HG02981 (cell line): ENCODE data around the gene E2F3.
"Not testable (repeated sequence)": the region's sequence is repeated elsewhere in the genome, so short reads cannot be mapped to it uniquely, and the experiment has no call there.

ENCODE experiments used
- ATAC-seq: cut with Tn5 transposase; IDR thresholded peaks from one replicate; pipeline ENCODE4 v1.9.1; 2021; ENCODE audit warnings: mild to moderate bottlenecking, moderate library complexity; ENCODE audit not compliant: unreplicated experiment

Gene E2F3

GRCh38 chr6:20464041-20464440, 62.4 kb downstream of the E2F3 start:
- ATAC-seq = no peak

DNA sequence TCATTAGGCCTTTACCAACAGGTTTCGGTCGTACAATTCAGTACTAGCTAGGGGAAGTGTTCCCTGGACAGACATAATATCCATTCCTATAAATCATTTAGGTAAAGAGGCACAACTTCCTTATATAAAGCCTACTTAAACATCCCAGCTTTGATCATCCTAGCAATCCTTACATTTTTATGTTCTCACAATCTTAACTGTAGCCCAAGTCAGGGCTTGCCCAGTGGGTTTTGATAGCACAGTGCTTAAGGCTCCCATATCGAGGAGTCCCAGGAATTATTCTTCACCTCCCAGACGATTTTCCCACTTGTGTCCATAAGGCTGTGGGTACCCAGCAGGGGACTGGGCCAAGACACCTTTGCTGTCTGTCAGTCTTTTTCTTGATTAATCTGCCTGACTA, 63.2 kb downstream of the E2F3 start:
- ATAC-seq = no peak

GRCh38 chr6:20465616-20466015, 63.9 kb downstream of the E2F3 start:
- ATAC-seq = not testable (repeated sequence)

GRCh38 chr6:20467437-20467836, 65.8 kb downstream of the E2F3 start:
- peak; percentile 51 for ATAC-seq

GRCh38 chr6:20468209-20468608, 66.5 kb downstream of the E2F3 start:
- no peak for ATAC-seq

GRCh38 chr6:20472748-20473147, 71.1 kb downstream of the E2F3 start:
- no peak for ATAC-seq

DNA sequence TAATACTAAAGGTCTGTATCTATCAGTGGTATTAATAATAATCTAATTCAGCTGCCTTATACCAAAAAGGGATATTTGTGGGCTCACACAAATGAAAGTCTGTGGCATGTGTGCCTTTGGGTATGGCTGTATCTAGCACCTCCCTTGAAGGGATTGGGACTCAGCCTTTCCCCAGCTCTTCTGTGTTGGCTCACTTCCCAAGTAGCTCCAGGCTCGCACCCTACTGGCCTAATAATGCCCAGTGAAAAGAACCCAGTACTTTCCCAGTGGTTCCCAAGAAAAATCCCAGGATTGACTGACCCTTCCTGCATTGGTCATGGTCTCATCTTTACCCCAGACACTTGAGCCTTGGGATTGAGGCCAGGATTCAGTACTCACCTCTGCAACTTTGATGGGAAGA, 71.8 kb downstream of the E2F3 start:
- ATAC-seq = no peak

DNA sequence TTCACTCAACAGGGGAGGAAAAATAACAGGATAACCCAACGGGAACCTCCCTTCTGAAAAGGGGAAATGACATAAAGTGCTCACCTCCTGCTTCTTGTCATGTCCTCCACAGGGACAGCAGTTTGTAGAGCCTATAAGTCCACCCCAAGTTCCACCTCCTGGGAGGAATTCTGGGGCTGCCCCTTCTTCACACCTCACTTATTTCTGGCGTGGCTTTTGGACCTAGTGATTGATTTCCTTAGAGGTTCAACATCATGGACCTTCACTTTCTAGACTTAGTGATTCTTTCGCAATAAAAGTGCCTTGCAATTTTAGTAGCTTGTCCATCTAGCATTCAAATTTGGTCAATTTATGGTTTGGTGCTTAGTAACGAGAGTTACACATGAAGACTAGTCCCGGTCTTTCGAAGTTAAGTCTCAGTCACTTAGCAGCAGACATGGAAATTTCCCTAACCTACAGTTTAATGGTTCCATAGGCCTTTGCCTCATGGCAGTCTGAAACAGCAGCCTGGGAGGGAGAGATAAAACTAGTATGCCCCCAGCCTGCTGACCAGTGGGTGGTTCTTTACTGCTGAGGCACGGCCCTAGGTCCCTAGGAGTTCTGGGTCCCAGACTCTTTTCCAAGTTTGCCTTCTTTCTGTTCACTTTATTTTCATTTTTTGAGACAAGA, 73.3 kb downstream of the E2F3 start:
- no peak for ATAC-seq

GRCh38 chr6:20476501-20477043, 74.9 kb downstream of the E2F3 start:
- ATAC-seq = no peak

- ATAC-seq = no peak
These were observed 75.8 kb downstream of the E2F3 start for GRCh38 chr6:20477485-20477884.

GRCh38 chr6:20479060-20479459, 77.4 kb downstream of the E2F3 start:
- no peak for ATAC-seq

DNA sequence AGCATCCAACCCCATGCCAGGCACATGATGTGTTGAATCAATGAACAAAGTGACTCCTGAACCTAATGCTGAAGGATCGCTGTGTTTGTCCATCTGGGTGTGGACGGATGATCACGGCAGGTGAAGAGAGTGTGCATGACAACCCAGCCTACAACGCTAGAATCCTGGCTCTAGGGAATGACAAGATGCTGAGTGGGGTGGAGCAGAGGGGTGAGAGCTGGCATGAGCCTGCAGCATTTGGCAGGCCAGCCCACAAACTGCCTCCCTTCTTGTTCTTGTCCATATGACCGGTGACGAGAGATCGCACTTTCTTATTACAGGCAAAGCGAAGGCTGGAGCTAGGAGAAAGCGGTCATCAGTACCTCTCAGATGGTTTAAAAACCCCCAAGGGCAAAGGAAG, 77.8 kb downstream of the E2F3 start:
- no peak for ATAC-seq

GRCh38 chr6:20481281-20481680, 79.6 kb downstream of the E2F3 start:
- ATAC-seq = no peak

GRCh38 chr6:20483887-20484497, 82.3 kb downstream of the E2F3 start:
- ATAC-seq = no peak

GRCh38 chr6:20486641-20487040, 85.0 kb downstream of the E2F3 start:
- no peak for ATAC-seq

GRCh38 chr6:20487669-20488375, 86.1 kb downstream of the E2F3 start:
- no peak for ATAC-seq

DNA sequence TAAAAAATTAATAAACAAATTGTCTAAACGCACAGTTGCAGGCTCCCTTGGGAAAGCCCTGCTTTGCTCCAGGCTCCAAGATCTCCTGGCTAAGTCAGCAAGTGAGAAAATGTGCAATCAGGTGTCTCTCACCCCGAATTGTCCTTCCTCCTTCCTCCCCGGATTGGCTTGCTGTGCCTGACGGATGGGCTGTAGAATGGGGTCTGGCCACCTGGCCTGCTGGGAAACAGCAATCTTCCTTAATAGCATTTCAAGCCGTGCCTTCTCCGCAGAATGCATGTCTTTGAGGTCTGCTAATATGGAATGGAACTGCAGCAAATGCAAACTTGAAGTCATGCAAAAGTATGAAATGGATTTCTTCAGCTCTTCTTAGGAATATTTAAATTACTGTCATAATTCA, 88.9 kb downstream of the E2F3 start:
- no peak for ATAC-seq

GRCh38 chr6:20492099-20492498, 90.4 kb downstream of the E2F3 start:
- ATAC-seq = no peak

GRCh38 chr6:20497216-20498040, 95.7 kb downstream of the E2F3 start:
- ATAC-seq = no peak

- no peak for ATAC-seq
These were observed 96.3 kb downstream of the E2F3 start for GRCh38 chr6:20498041-20498385.

GRCh38 chr6:20509212-20509611, 107.5 kb downstream of the E2F3 start:
- ATAC-seq = no peak
